Mucosa of descending colon (tissue), 3 donors: ENCODE results near the gene MRPS27. TPM values are rescaled to one million over a fixed set of nuclear protein-coding genes. Genes with fewer than 3 reads are reported as not detected.

Experiments used
- ATAC-seq: fragments of 200-7000 bp; cut with Tn5 transposase; one replicate; pipeline ENCODE4 v1.9.1; 2020; ENCODE audit warnings: mild to moderate bottlenecking, moderate library complexity
- DNase-seq, 3 donors: peaks; one replicate each; pipeline ENCODE4 v3.0.0-alpha.2; 2020
- H3K36me3 ChIP-seq: fragments of 200-600 bp; one replicate; pipeline ENCODE4 v1.8.0; 2021; ENCODE audit warnings: low read depth, mild to moderate bottlenecking
- H3K4me1 ChIP-seq: fragments of 200-600 bp; one replicate; pipeline ENCODE4 v1.8.0; 2021; ENCODE audit warnings: low read depth, mild to moderate bottlenecking
- H3K4me3 ChIP-seq: fragments of 200-600 bp; one replicate; pipeline ENCODE4 v1.8.0; 2021; ENCODE audit warnings: mild to moderate bottlenecking
- H3K9me3 ChIP-seq: fragments of 200-600 bp; one replicate; pipeline ENCODE4 v1.8.0; 2021; ENCODE audit warnings: mild to moderate bottlenecking
- intact Hi-C, 2 donors: fragments of 100-400 bp; cut with DNase I in 1 of 2; cut with micrococcal nuclease in 1 of 2; formaldehyde crosslinking; loops; one replicate each; pipeline versions ENCODE4 v1.11.0 to v1.11.1; 2022; cut with DNase I, micrococcal nuclease
- total RNA-seq, 3 donors: library from RNA; stranded (reverse); fragmentation: NEBNext Ultra II Directional in 2 of 3; extraction: Animal tissue kit (Norgen Biotek cat#: 25700) in 2 of 3; gene quantifications; one replicate each; pipeline versions ENCODE4 v1.2.1 to v1.2.4, GENCODE V29; 2021 to 2023
- TF ChIP-seq, protein P1 (sequence below): fragments of 200-600 bp; IDR thresholded peaks from one replicate; pipeline ENCODE4 v1.8.0; 2022; ENCODE audit warnings: antibody characterized with exemption, mild to moderate bottlenecking
- donor health status: DM: no; HTN: no; CAD: no; lungs with moderate emphysema.
- donor health status: DM: no; HTN: no; CAD: no.
- donor health status: DM: no; HTN: yes; CAD: no.

The MRPS27 gene
- total RNA-seq, 3 donors from 2014 or later = 32.7 to 40.3 (median 37.6) TPM

DNA sequence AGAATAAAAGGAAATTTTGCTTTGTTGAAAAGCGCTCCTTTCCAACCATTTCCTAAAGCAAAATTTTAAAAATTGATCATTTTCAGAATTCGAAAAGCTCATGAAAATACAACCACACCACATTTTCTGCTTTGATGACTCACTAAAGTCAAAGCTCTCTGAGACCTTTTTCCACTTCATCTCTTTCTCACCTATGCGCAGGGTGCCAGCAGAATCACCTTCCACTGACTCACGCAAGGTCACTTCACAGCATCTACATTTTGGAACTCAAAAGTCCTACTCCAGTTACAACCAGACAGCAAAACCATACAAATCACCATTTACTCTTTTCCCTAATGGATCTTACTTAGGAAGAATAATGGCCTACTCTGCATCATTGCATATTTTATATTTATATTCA lies 106.6 kb downstream of the MRPS27 start:
- H3K4me3 ChIP-seq = no peak overlapping the region
- ATAC-seq = no peak
- intact Hi-C loops = no loop called here
- TF ChIP-seq, protein P1, sequence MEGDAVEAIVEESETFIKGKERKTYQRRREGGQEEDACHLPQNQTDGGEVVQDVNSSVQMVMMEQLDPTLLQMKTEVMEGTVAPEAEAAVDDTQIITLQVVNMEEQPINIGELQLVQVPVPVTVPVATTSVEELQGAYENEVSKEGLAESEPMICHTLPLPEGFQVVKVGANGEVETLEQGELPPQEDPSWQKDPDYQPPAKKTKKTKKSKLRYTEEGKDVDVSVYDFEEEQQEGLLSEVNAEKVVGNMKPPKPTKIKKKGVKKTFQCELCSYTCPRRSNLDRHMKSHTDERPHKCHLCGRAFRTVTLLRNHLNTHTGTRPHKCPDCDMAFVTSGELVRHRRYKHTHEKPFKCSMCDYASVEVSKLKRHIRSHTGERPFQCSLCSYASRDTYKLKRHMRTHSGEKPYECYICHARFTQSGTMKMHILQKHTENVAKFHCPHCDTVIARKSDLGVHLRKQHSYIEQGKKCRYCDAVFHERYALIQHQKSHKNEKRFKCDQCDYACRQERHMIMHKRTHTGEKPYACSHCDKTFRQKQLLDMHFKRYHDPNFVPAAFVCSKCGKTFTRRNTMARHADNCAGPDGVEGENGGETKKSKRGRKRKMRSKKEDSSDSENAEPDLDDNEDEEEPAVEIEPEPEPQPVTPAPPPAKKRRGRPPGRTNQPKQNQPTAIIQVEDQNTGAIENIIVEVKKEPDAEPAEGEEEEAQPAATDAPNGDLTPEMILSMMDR = no peak
- H3K4me1 ChIP-seq = no peaks in the 10 kb centered on the region
- DNase-seq = no peak
- H3K36me3 ChIP-seq = no peaks in the 10 kb centered on the region
- H3K9me3 ChIP-seq = no peaks in the 10 kb centered on the region

DNA sequence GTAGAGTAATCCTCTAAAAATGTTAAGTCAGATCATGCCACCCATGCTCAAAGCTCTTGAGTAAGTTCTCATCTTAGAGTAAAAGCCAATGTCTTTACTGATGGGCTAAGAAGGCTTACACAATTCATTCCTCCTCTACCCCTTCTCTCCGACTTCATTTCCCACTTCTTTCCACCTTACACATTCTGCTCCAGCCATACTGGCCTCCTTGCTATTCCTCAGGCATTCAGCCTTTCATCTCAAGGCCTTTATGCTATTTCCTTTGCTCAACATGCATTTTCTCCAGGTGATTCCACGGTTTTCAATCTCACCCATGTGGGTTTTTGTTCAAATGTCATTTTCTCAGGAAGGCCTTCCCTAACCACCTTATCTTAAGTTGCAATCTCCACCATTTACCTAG lies 107.9 kb downstream of the MRPS27 start:
- ATAC-seq (no peak), DNase-seq (no peak)
- H3K36me3 ChIP-seq = no peaks in the 10 kb centered on the region
- no peak overlapping the region for H3K4me3 ChIP-seq
- intact Hi-C loops = no loop called here
- H3K9me3 ChIP-seq = no peaks in the 10 kb centered on the region
- no peaks in the 10 kb centered on the region for H3K4me1 ChIP-seq
- TF ChIP-seq, protein P1 = no peak

DNA sequence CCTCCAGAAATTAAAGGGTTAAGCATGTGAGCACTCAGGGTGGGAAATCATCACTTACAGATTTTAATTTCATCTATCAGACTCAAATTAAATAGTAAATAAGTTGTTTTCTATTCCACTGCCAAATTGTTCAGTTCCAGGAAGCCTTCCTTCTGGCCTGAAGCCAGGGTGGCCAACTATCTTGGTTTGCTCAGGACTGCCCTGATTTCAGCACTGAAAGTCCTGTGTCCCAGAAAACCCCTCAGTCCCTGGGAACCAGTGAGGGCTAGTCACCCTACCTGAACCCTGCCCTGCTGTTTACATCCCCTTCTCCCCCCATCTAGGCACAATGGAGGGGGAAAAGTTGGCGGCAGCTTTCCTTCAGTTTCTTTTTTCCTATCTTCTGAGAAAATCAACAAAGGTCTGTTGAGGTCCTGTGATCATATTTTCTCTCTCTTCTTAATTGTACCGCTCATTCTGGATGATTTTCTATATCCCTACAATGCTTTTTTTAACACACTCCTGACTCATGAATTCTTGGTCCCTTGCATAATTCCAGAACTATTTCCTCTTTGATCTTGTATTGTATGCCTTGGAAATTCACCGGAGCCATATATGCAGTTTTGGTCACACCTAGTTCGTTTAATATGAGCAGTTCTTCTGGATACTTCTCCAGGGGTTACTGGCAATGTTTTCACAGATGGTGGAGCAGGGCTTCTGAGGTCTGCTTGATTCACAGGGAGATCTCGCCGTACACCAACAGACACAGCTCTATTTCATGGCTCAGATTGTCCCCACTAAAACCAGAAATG lies 109.0 kb downstream of the MRPS27 start:
- DNase-seq (peak in 1 of 3 donors; percentile 33), ATAC-seq (peak; percentile 60)
- Histone ChIP-seq H3K36me3 (no peaks in the 10 kb centered on the region), H3K4me3 (no peak overlapping the region), H3K4me1 (no peaks in the 10 kb centered on the region), H3K9me3 (no peaks in the 10 kb centered on the region)
- TF ChIP-seq, protein P1 = no peak
- intact Hi-C loops = no loop called here

DNA sequence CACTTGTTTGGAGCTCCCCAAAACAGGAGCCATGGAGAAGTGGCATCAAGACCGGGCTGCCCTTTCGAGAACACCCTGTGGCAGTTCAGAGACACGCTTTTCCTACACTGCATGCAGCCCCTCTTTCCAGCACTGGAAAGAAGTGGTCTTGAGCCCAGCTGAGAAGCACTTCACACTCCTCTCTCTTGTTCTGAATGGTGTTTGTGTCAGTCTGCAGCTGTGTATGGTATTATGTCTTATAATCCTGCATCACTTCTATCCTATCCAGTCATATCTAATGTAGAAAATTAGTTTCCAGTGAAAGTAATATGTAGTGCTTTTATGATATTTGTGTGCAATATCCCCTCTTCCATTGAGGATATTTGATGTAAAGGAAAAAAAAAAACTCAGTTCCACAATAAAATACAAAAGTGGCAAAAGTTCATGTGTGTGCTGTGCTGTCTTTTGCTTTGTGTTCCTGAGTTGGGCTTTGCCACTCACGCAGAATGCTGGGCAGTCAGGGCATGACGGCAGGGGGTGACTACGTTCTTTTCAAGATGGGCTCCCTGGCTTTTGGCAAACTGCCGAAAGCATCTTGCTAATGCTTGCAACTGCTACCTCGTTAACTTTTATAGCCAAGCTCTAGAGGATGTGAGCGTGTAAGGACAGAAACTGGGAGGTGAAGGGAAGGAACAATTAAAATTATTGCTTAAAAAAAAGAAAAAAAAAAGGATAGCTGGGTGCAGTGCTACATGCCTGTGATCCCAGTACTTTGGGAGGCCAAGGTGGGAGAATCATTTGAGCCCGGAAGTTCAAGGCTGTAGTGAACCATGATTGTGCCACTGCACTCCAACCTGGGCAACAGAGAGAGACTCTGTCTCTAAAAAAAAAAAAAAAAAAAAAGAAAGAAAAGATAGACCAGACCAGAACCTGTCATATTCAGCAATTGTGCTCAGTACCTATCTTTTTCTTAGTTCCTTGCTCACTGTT lies 110.6 kb downstream of the MRPS27 start:
- no peak for DNase-seq

DNA sequence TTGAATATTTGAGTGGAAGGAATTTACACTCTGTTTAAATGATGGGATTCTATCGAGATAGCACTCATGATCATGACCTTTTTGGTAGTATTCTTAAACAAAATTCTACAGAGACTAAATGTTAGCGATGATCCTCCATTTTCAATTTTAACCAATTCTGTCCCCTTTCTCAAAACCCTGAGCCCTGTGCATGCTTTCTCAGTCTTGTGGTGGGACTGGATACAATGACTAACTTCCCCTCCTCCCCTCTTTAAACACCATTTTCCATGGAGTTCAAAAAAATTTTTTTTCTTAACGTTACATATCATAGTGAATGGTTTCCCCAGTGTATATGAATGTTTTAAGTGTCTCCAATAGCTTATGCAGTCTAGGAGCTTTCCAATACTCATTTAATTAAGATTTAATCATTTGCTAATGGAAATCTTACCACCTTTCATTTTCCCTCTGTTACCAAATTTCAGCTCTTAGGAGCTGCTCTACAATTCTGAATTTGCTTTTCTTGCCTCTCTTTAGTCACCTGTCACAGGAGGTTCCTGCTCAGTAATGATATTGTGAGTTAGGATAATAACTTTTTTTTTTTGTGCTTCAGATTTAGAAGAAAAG lies 111.6 kb downstream of the MRPS27 start:
- no peak overlapping the region for H3K4me3 ChIP-seq
- TF ChIP-seq, protein P1 = no peak
- intact Hi-C loops = loop anchor here in 1 of 2 donors (10.0 kb wide), 1 partner anchor 56 kb away; no protein-coding TSS in a partner anchor
- H3K4me1 ChIP-seq = no peaks in the 10 kb centered on the region
- H3K36me3 ChIP-seq = no peaks in the 10 kb centered on the region
- DNase-seq (no peak), ATAC-seq (no peak)
- H3K9me3 ChIP-seq = no peaks in the 10 kb centered on the region

More for the DNA sequence above, 110.6 kb downstream of the MRPS27 start:
- intact Hi-C loops = loop anchor here in 1 of 2 donors (10.0 kb wide), 1 partner anchor 55 kb away; no protein-coding TSS in a partner anchor
- Histone ChIP-seq H3K36me3 (no peaks in the 10 kb centered on the region), H3K4me1 (no peaks in the 10 kb centered on the region), H3K9me3 (no peaks in the 10 kb centered on the region), H3K4me3 (no peak overlapping the region)
- ATAC-seq = no peak
- TF ChIP-seq, protein P1 = no peak
